ENCODE measurements around the gene INKA2.

GRCh38 chr1:111770916-111771315 lies 31.7 kb upstream of the INKA2 start:
- TF ChIP-seq, protein P1, sequence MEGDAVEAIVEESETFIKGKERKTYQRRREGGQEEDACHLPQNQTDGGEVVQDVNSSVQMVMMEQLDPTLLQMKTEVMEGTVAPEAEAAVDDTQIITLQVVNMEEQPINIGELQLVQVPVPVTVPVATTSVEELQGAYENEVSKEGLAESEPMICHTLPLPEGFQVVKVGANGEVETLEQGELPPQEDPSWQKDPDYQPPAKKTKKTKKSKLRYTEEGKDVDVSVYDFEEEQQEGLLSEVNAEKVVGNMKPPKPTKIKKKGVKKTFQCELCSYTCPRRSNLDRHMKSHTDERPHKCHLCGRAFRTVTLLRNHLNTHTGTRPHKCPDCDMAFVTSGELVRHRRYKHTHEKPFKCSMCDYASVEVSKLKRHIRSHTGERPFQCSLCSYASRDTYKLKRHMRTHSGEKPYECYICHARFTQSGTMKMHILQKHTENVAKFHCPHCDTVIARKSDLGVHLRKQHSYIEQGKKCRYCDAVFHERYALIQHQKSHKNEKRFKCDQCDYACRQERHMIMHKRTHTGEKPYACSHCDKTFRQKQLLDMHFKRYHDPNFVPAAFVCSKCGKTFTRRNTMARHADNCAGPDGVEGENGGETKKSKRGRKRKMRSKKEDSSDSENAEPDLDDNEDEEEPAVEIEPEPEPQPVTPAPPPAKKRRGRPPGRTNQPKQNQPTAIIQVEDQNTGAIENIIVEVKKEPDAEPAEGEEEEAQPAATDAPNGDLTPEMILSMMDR (conservative IDR thresholded peaks at IDR 0.05; ENCODE audit: low read depth, low read length): no peak
- TF ChIP-seq RAD21 (IDR thresholded peaks at IDR 0.05; ENCODE audit: low read length) (no peak), NFE2L2 (IDR thresholded peaks at IDR 0.05; ENCODE audit: low read depth, low read length) (no peak)
